Measurements from ENCODE around the gene PROSER3.

GRCh38 chr19:35779033-35779432 lies 21.1 kb downstream of the PROSER3 start:
- no peak for TF ChIP-seq EZH2 (IDR thresholded peaks at IDR 0.05; ENCODE audit: insufficient read depth, poor library complexity, severe bottlenecking)
- no peak for TF ChIP-seq EZH2phosphoT487 (IDR thresholded peaks at IDR 0.05; ENCODE audit: insufficient read depth, low read depth)
